SK-N-SH (cell line): ENCODE data around the gene PRRC2A.

ENCODE experiments used
- CTCF ChIP-seq: fragments of 200-600 bp; sonication (generic); IDR thresholded peaks from 2 replicates; pipeline ENCODE4 v1.6.1; 2017; ENCODE audit warnings: antibody characterized with exemption, mild to moderate bottlenecking, moderate library complexity
- ELF1 ChIP-seq: IDR thresholded peaks from 2 replicates; pipeline ENCODE4 v1.4.0; 2012
- EZH2phosphoT487 ChIP-seq: fragments of 200-600 bp; sonication (generic); IDR thresholded peaks from 2 replicates; pipeline ENCODE4 v1.6.1; 2017; ENCODE audit warnings: low read depth, mixed run types, mild to moderate bottlenecking, antibody characterized with exemption, moderate library complexity, borderline replicate concordance
- FOXJ3 ChIP-seq: sonication (generic); formaldehyde crosslinking; IDR thresholded peaks from 2 replicates; pipeline ENCODE4 v1.5.1; 2020; ENCODE audit warnings: mild to moderate bottlenecking, missing genetic modification reagents
- GABPA ChIP-seq: IDR thresholded peaks from 2 replicates; pipeline ENCODE4 v1.4.0; 2012; ENCODE audit warnings: low read depth, mild to moderate bottlenecking
- MAX ChIP-seq: IDR thresholded peaks from 2 replicates; pipeline ENCODE4 v1.4.0; 2012; ENCODE audit warnings: low read depth
- POLR2AphosphoS5 ChIP-seq: IDR thresholded peaks from 2 replicates; pipeline ENCODE4 v1.6.1; 2012; ENCODE audit warnings: low read depth, low read length
- RAD21 ChIP-seq: IDR thresholded peaks from 2 replicates; pipeline ENCODE4 v1.6.1; 2012; ENCODE audit warnings: mild to moderate bottlenecking, low read length
- RCOR1 ChIP-seq: fragments of 150-350 bp; IDR thresholded peaks from 2 replicates; pipeline ENCODE4 v1.6.1; 2017; ENCODE audit warnings: antibody characterized with exemption, low read length
- USF1 ChIP-seq: IDR thresholded peaks from 2 replicates; pipeline ENCODE4 v1.4.0; 2012; ENCODE audit warnings: low read depth, borderline replicate concordance

GRCh38 chr6:31643818-31644454, 23.4 kb downstream of the PRRC2A start:
- no peak for TF ChIP-seq CTCF
- no peak for TF ChIP-seq FOXJ3 (CRISPR knock-in tag)
- TF ChIP-seq ELF1, result no peak
- TF ChIP-seq POLR2AphosphoS5, result no peak
- TF ChIP-seq EZH2phosphoT487, result no peak
- TF ChIP-seq MAX, result no peak
- no peak for TF ChIP-seq RCOR1
- TF ChIP-seq RAD21, result no peak
- no peak for TF ChIP-seq GABPA
- TF ChIP-seq USF1, result no peak
